Epidermal melanocyte (primary cell): ENCODE results near the gene CACNA1D.

ENCODE experiments used
- DNase-seq: peaks from one replicate; pipeline ENCODE4 v3.0.0; 2011; ENCODE audit warnings: low spot score; ENCODE audit not compliant: insufficient read length

CACNA1D gene

GRCh38 chr3:53804697-53805462, 310.5 kb downstream of the CACNA1D start:
- no peak for DNase-seq

- DNase-seq: no peak
These were observed 311.2 kb downstream of the CACNA1D start for GRCh38 chr3:53805463-53806159.

GRCh38 chr3:53806182-53807116, 312.0 kb downstream of the CACNA1D start:
- no peak for DNase-seq

- DNase-seq: no peak
These were observed 312.9 kb downstream of the CACNA1D start for GRCh38 chr3:53807117-53807810.

GRCh38 chr3:53808496-53808895, 314.1 kb downstream of the CACNA1D start:
- DNase-seq: no peak

- no peak for DNase-seq
These were observed 314.9 kb downstream of the CACNA1D start for GRCh38 chr3:53809267-53809666.

GRCh38 chr3:53809764-53810400, 315.5 kb downstream of the CACNA1D start:
- no peak for DNase-seq

GRCh38 chr3:53811143-53811927, 316.9 kb downstream of the CACNA1D start:
- DNase-seq: no peak

- no peak for DNase-seq
These were observed 318.0 kb downstream of the CACNA1D start for GRCh38 chr3:53812434-53812833.

GRCh38 chr3:53813229-53813628, 318.8 kb downstream of the CACNA1D start:
- no peak for DNase-seq

- no peak for DNase-seq
These were observed 319.5 kb downstream of the CACNA1D start for GRCh38 chr3:53813876-53814275.

GRCh38 chr3:53815067-53815466, 320.7 kb downstream of the CACNA1D start:
- no peak for DNase-seq

GRCh38 chr3:53815651-53816050, 321.2 kb downstream of the CACNA1D start:
- no peak for DNase-seq

GRCh38 chr3:53816425-53816824, 322.0 kb downstream of the CACNA1D start:
- no peak for DNase-seq

GRCh38 chr3:53817211-53817610, 322.8 kb downstream of the CACNA1D start:
- DNase-seq: no peak

- no peak for DNase-seq
These were observed 323.4 kb downstream of the CACNA1D start for GRCh38 chr3:53817809-53818208.

GRCh38 chr3:53818221-53819162, 324.1 kb downstream of the CACNA1D start:
- no peak for DNase-seq

- no peak for DNase-seq
These were observed 324.9 kb downstream of the CACNA1D start for GRCh38 chr3:53819163-53819868.
